Activated CD8-positive, alpha-beta memory T cell treated with anti-CD3 and anti-CD28 coated beads for 36 hours (primary cell): ENCODE data around the gene GPN3. TPM values are rescaled to one million over a fixed set of nuclear protein-coding genes. Genes with fewer than 3 reads are reported as not detected.
"Not testable (repeated sequence)": the region's sequence is repeated elsewhere in the genome, so short reads cannot be mapped to it uniquely, and the experiment has no call there.

Experiments
- CTCF ChIA-PET: fragments of 350-600 bp; sonication (Branson Sonifier 250); formaldehyde crosslinking; loops from one replicate; lab custom pipeline; 2021; ENCODE audit warnings: antibody characterized with exemption; lab: Charles Lee
- POLR2A ChIA-PET: fragments of 350-600 bp; sonication (Branson Sonifier 250); formaldehyde crosslinking; loops from one replicate; lab custom pipeline; 2021; ENCODE audit warnings: antibody characterized with exemption; lab: Charles Lee
- total RNA-seq, 2 experiments: library from RNA; stranded (reverse); gene quantifications; one replicate each; pipeline ENCODE4 v1.2.3, GENCODE V29; 2021

The GPN3 gene
- 10 to 100 TPM; 67.3 to 69.0 TPM for total RNA-seq

DNA sequence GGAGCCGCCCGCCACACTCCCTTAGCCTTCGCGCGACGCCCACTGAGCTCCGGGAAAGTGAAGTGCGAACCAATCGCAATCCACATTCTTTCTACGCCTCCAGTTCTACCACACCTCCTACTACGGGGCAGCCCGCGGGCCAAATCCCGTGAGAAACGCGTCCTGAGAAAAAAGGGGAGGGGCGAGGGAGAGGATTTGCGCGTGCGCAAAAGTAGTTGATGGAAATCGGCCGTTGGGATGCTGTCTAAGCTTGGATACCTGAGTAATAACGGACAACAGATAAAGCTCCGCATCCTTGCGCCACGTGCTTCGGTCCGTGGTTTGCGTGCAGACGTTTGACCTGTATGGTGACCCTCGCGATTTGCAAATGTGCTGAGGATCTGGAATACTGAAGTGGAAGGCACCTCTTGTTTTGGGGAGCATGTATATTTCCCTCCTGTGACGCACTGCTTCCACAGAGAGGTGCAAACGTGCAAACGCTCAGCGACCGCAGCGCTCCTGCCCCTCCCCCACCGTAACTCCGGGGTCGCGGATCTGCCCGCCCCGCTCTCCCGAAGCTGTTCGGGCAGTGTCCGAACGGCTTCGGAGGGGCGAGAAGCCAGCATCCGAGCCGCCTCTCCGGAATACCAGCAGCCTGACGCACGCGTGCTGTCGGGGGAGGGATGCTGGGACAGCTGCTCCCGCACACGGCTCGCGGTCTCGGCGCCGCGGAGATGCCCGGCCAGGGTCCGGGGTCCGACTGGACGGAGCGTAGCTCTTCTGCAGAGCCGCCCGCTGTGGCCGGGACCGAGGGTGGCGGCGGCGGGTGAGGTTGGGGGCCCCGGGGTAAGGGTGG, at the start of gene GPN3, which contains the start of gene FAM216A:
Gene GPN3 (minus strand): TSS at position 44 of the 835 bp plus-strand sequence. CDS start 54 bp downstream, outside the sequence.
Gene FAM216A (plus strand): TSS at position 632 of the 835 bp plus-strand sequence. CDS start 31 bp downstream, at position 663.
- ChIA-PET POLR2A (interaction anchor here (0.6 to 2.1 kb wide), 9 partner anchors 9 to 369 kb away, joined by 3 to 21 read pairs (median 4); partner anchors contain the start of genes ARPC3, PPP1CC, RAD9B and TCTN1), CTCF (interaction anchor here (0.9 to 7.5 kb wide), 15 partner anchors 14 to 307 kb away, joined by 3 to 52 read pairs (median 4); partner anchors contain the start of gene ARPC3)

DNA sequence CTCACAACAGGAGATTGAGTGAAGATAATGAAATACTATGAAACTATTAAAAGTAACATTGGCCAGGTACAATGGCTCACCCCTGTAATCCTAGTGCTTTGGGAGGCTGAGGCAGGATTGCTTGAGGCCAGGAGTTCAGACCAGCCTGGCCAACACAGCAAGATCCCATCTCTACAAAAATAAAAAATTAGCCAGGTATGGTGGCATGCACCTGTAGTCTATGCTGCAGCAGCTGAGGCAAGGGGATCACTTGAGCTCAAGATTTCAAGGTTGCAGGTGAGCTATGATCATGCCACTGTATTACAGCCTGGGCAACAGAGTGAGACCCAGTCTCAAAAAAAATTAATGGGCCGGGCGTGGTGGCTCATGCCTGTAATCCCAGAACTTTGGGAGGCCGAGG, 48.9 kb upstream of the GPN3 start:
- ChIA-PET POLR2A (interaction anchor here (0.5 kb wide), 1 partner anchor 60 kb away, joined by 9 read pairs; no protein-coding TSS in a partner anchor), CTCF (no interaction called here)

GRCh38 chr12:110514363-110514762, 46.3 kb upstream of the GPN3 start:
- POLR2A ChIA-PET: no interaction called here
- CTCF ChIA-PET: interaction anchor here (4.0 kb wide), 1 partner anchor 87 kb away, joined by 36 read pairs; no protein-coding TSS in a partner anchor

GRCh38 chr12:110513842-110514241, 45.8 kb upstream of the GPN3 start:
- ChIA-PET CTCF (interaction anchor here (1.1 to 4.0 kb wide), 2 partner anchors 14 to 88 kb away, joined by 3 to 36 read pairs; no protein-coding TSS in a partner anchor), POLR2A (no interaction called here)

DNA sequence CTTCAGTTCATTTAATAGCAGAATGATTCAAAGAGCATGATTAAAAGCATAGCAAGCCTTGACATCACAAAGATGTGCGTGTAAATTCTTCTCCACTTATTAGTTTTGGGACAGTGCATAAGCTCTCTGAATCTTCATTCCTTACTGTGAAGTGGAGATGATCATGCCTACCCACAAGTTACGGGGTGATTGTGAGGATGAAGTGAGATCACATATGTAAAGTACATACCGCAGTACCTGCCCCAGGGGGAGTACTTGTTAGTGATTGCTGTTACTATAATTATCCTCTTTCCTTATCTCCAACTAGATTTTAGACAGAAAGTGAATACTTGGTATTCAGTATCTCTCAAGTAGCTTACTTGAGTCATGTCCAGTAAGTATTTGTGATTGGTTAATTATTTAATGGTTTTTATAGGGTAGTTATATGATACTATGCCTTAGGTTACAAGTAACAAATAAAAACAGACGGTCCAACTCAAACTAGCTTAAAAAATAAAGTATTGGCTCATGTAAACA, 40.1 kb upstream of the GPN3 start:
- ChIA-PET POLR2A (interaction anchor here (0.7 kb wide), 1 partner anchor 13 kb away, joined by 3 read pairs; no protein-coding TSS in a partner anchor), CTCF (interaction anchor here (2.5 kb wide), 1 partner anchor 93 kb away, joined by 15 read pairs; no protein-coding TSS in a partner anchor)

DNA sequence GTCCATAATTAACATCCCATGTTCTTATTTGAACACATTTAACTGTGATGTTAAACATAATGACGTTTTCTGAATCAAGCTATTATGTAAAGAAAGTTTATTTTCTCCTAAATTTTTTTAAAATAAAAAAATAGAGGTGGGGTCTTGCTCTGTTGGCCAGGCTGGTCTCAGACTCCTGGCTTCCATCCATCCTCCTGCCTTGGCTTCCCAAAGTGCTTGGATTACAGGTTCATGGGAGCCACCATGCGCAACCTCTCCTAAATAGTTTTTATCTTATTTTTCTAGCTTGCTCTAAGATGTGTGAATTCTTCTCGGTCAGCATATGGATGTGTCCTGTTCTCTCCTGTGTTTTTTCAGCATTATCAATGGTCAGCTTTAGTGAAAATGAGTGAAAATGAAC, 37.3 kb upstream of the GPN3 start:
- ChIA-PET POLR2A (no interaction called here), CTCF (interaction anchor here (0.6 to 1.0 kb wide), 2 partner anchors 27 to 100 kb away, joined by 3 read pairs; no protein-coding TSS in a partner anchor)

DNA sequence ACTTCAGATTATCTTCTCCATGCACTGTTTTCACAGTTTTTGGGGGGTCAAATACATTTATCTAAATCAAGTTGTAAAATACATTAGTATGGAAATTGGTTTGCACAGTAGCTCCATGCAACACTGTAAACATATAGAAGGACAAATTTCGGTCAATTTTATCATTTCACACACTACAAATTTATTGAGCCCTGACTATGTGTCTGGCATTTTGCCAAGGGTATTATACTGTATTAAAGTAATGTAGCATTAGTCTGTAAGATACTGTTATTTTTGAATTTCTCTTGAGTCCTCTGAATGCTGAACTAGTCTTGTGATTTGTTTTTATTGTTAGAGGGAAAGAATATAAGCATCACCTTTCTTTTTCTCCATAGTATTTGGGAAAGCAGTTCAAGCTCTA, 35.4 kb upstream of the GPN3 start:
- ChIA-PET POLR2A (no interaction called here), CTCF (interaction anchor here (1.1 to 1.9 kb wide), 2 partner anchors 10 to 99 kb away, joined by 3 to 6 read pairs; no protein-coding TSS in a partner anchor)

- CTCF ChIA-PET: interaction anchor here (0.6 to 2.2 kb wide), 5 partner anchors 32 to 112 kb away, joined by 3 to 8 read pairs (median 4); partner anchors contain the start of genes ARPC3 and TCTN1
These were observed 34.0 kb upstream of the GPN3 start, which contains the start of the genes RAD9B and VPS29 for GRCh38 chr12:110501752-110502738. RAD9B (plus strand) TSS chr12:110502331; CDS start chr12:110502338, 7 bp downstream. VPS29 (minus strand) TSS chr12:110502111; CDS start chr12:110502051, 60 bp downstream.

DNA sequence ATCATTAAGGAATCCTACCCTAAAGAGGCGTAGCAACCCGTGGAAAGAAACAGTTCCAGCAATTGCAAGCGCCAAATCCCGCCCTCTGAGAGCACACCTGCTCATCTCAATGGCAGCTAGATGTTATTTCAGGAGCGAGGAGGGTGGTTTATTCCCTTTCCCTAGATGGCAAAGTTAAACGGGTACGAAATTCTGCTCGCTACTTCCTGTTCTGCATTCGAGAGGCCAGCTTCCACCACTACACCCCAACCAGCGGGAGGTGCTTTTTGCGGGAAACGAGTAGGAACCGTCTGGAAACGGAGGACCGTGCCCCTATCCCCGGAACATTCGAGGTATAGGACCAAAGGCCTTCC, 33.3 kb upstream of the GPN3 start:
- POLR2A ChIA-PET: interaction anchor here (0.6 to 2.7 kb wide), 3 partner anchors 33 to 128 kb away, joined by 4 to 18 read pairs (median 12); partner anchors contain the start of genes ARPC3, FAM216A and GPN3

More at GRCh38 chr12:110501752-110502738, 34.0 kb upstream of the GPN3 start, which contains the start of the genes RAD9B and VPS29:
- POLR2A ChIA-PET: interaction anchor here (0.6 to 2.7 kb wide), 5 partner anchors 33 to 274 kb away, joined by 3 to 18 read pairs (median 4); partner anchors contain the start of genes ARPC3, FAM216A, GPN3 and TCTN1

GRCh38 chr12:110498984-110499706, 31.1 kb upstream of the GPN3 start:
- ChIA-PET POLR2A (interaction anchor here (0.6 kb wide), 1 partner anchor 82 kb away, joined by 4 read pairs; no protein-coding TSS in a partner anchor), CTCF (interaction anchor here (2.3 kb wide), 1 partner anchor 102 kb away, joined by 8 read pairs; no protein-coding TSS in a partner anchor)

More for the DNA sequence above, 33.3 kb upstream of the GPN3 start:
- CTCF ChIA-PET: interaction anchor here (1.3 to 2.2 kb wide), 4 partner anchors 11 to 100 kb away, joined by 4 to 8 read pairs (median 6); partner anchors contain the start of gene ARPC3

DNA sequence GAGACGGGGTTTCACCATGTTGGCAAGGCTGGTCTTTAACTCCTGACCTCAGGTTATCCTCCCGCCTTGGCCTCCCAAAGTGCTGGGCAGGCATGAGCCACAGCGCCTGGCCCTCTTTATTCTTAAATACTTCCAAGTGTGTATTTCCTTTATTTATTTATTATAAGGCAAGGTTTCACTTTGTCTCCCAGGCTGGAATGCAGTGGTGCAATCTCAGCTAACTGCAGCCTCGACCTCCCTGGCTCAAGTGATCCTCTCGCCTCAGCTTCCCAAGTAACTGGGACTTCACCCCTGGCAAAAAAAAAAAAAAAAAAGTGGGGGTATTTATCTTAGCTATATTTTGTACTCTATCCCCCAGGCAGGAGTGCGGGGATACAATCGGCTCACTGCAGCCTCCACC, 7.4 kb upstream of the GPN3 start:
- CTCF ChIA-PET: no interaction called here
- POLR2A ChIA-PET: interaction anchor here (0.6 kb wide), 1 partner anchor 107 kb away, joined by 5 read pairs; no protein-coding TSS in a partner anchor

- POLR2A ChIA-PET: interaction anchor here (1.0 to 2.1 kb wide), 4 partner anchors 18 to 146 kb away, joined by 4 to 21 read pairs (median 14); partner anchors contain the start of genes ARPC3, RAD9B, TCTN1 and VPS29
- CTCF ChIA-PET: interaction anchor here (0.9 to 7.5 kb wide), 7 partner anchors 14 to 134 kb away, joined by 3 to 52 read pairs (median 4); partner anchors contain the start of gene ARPC3
These were observed 227 bp downstream of the GPN3 start for GRCh38 chr12:110467847-110468213.

DNA sequence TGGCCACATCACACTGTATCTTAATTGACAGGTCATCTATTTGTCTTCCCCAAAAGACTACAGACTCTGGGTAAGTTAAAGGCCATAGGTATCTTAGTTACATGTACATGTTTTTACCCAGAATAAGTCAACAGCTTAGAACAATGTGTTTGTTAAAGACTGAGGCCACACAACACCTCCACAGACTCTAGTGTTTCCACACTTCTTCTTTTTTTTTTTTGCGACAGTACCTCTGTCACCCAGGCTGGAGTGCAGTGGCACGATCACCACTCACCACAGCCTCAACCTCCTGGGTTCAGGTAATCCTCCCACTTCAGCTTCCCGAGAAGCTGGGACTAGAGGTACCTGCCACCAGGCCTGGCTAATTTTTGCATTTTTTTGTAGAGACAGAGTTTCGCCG, 1.3 kb downstream of the GPN3 start:
- CTCF ChIA-PET: interaction anchor here (0.9 to 7.5 kb wide), 3 partner anchors 16 to 147 kb away, joined by 3 to 52 read pairs (median 13); partner anchors contain the start of genes ARPC3 and TCTN1

DNA sequence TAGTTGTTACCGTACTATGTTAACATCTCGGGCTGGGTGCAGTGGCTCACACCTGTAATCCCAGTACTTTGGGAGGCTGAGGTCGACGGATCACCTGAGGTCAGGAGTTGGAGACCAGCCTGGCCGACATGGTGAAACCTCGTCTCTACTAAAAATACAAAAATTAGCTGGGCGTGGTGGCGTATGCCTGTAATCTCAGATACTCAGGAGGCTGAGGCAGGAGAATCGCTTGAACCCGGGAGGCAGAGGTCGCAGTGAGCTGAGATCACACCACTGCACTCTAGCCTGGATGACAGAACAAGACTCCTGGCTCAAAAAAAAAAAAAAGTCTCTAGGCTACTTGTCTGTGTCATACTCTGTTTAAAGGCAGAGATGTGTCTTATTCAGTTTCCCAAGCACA, 2.3 kb downstream of the GPN3 start:
- POLR2A ChIA-PET: not testable (repeated sequence)

More for the DNA sequence above, 1.3 kb downstream of the GPN3 start:
- POLR2A ChIA-PET: no interaction called here

GRCh38 chr12:110465024-110465423, 3.0 kb downstream of the GPN3 start:
- ChIA-PET POLR2A (no interaction called here), CTCF (interaction anchor here (0.8 to 1.6 kb wide), 2 partner anchors 34 to 135 kb away, joined by 3 read pairs; no protein-coding TSS in a partner anchor)

More for the DNA sequence above, 2.3 kb downstream of the GPN3 start:
- CTCF ChIA-PET: interaction anchor here (0.6 to 7.5 kb wide), 7 partner anchors 15 to 148 kb away, joined by 3 to 52 read pairs (median 3); partner anchors contain the start of genes ARPC3 and TCTN1

DNA sequence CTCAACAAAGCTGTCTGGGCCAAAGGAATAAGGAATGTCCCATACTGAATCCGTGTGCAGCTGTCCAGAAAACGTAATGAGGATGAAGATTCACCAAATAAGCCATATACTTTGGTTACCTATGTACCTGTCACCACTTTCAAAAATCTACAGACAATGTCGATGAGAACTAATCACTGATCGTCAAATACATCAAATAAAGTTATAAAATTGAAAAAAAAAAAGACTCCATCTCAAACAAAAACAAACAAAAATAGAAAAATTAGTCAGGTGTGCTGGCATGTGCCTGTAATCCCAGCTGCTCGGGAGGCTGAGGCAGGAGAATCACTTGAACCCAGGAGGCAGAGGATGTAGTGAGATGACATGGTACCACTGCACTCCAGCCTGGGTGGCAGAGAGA, 6.9 kb downstream of the GPN3 start:
- POLR2A ChIA-PET: not testable (repeated sequence)
- CTCF ChIA-PET: interaction anchor here (1.2 kb wide), 1 partner anchor 11 kb away, joined by 4 read pairs; the partner anchor contains the start of gene ARPC3
